GM21390 (cell line): ENCODE data around the gene NEO1.
"Not testable (repeated sequence)": the region's sequence is repeated elsewhere in the genome, so short reads cannot be mapped to it uniquely, and the experiment has no call there.

Experiments used
- ATAC-seq: cut with Tn5 transposase; IDR thresholded peaks from one replicate; pipeline ENCODE4 v1.9.1; 2021; ENCODE audit not compliant: unreplicated experiment

Gene NEO1

GRCh38 chr15:73296609-73297353 lies 244.5 kb downstream of the NEO1 start:
- no peak for ATAC-seq

- ATAC-seq = no peak
Observed at GRCh38 chr15:73298522-73299245, 246.4 kb downstream of the NEO1 start.

GRCh38 chr15:73300286-73300685 lies 248.0 kb downstream of the NEO1 start:
- ATAC-seq = not testable (repeated sequence)

GRCh38 chr15:73303636-73304035 lies 251.4 kb downstream of the NEO1 start:
- no peak for ATAC-seq

- no peak for ATAC-seq
Observed at GRCh38 chr15:73305331-73306211, 253.3 kb downstream of the NEO1 start.

- no peak for ATAC-seq
Observed at GRCh38 chr15:73308305-73308704, 256.0 kb downstream of the NEO1 start.

GRCh38 chr15:73313861-73314260 lies 261.6 kb downstream of the NEO1 start:
- ATAC-seq = no peak

GRCh38 chr15:73317651-73318462 lies 265.6 kb downstream of the NEO1 start:
- ATAC-seq = no peak

- no peak for ATAC-seq
Observed at GRCh38 chr15:73318463-73319351, 266.4 kb downstream of the NEO1 start.

- ATAC-seq = no peak
Observed at GRCh38 chr15:73319460-73320245, 267.4 kb downstream of the NEO1 start.

- ATAC-seq = no peak
Observed at GRCh38 chr15:73320619-73321180, 268.4 kb downstream of the NEO1 start.

GRCh38 chr15:73321496-73322450 lies 269.5 kb downstream of the NEO1 start:
- no peak for ATAC-seq

- ATAC-seq = no peak
Observed at GRCh38 chr15:73322665-73323373, 270.6 kb downstream of the NEO1 start.

- no peak for ATAC-seq
Observed at GRCh38 chr15:73323374-73323955, 271.2 kb downstream of the NEO1 start.

- ATAC-seq = no peak
Observed at GRCh38 chr15:73323956-73324355, 271.7 kb downstream of the NEO1 start.

- no peak for ATAC-seq
Observed at GRCh38 chr15:73324496-73325170, 272.4 kb downstream of the NEO1 start.
